Suppressor macrophage treated with lipopolysaccharide for 4 hours (primary cell): ENCODE measurements around the gene F13B.
"Not testable (repeated sequence)": the region's sequence is repeated elsewhere in the genome, so short reads cannot be mapped to it uniquely, and the experiment has no call there.

Experiments used
- DNase-seq: peaks from one replicate; pipeline ENCODE4 v3.0.0-alpha.2; 2020

The F13B gene

GRCh38 chr1:197041486-197042353 lies 25.3 kb downstream of the F13B start:
- DNase-seq, result no peak

DNA sequence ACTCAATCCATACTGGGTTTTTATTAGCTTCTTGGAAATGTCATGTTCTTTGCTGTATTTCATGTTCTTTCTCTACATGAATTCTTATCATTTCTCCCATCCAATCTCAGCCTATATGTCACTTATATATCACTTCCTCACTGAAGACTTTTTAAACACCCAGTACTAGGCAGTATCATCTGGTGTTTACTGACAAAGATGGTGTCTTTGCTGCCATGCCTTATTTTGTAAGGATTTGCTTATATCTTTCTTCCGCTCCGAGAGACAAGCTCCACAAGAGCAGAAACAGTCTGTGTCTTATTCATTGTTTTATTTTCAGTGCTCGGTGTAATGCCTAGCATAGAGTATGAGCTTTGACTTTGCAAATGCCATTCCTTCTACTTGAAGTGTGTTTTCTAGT lies 30.2 kb downstream of the F13B start:
- DNase-seq, result no peak

DNA sequence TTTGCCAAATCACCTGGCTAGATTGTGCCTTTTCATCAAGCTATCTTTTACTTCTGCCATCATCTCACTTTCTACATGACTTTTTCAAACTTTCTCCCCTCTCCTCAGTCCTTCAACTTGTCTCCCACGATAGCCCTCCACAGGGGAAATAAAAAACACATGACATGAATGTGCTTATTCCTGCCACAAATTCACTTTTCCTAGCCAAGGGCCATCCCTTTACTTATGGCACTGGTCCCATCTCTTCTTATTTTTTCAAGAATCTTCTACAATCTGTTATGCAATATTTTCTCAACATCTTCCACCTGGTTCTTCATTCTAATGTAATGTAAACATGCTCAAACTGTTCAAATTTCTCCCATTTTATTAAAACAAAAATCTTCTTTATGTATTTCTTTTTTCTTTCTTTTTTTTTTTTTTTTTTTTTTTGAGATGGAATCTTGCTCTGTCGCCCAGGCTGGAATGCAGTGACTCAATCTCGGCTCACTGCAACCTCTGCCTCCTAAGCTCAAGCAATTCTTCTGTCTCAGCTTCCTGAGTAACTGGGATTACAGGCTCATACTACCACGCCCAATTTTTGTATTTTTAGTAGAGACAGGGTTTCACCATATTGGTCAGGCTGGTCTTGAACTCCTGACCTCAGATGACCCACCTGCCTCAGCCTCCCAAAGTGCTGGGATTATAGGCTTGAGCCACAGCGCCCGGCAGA lies 32.3 kb downstream of the F13B start:
- DNase-seq, result not testable (repeated sequence)

DNA sequence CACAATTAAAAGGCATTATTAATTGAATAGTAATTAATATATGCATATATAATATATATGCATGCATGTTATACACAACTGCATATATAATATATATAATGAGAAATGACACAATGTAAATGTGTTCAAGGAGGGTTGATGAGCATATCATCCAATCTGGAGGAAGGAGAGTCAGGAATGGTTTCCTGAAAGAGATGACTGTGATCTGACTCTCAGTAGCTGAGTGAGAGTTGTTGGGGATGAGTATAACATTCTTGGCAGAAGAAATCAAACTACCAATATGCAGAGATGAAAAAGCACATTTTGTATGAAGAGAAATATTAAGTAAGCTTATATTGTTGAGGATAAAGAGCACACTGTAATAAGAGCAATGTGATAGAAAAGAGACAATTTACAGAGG lies 37.3 kb downstream of the F13B start:
- no peak for DNase-seq

GRCh38 chr1:197027359-197027758 lies 39.7 kb downstream of the F13B start:
- no peak for DNase-seq

DNA sequence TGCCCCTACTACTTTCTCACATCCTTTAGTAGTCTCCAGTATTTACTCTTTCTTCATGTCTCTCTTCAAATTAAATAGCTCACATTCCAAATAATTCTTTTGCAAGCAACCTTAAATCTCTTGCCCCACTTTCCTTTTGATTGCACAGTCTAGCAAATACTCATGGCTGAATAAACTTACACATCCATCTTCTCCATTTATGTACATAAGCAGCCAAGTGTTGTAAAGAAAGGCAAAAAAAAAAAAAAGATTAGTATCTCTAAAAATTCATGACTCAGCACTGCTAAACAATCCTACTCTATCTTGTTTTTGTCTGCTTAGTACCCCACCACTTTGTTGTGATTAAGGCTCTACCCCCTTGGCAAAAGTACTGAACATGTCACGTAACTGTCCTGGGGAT lies 42.6 kb downstream of the F13B start:
- no peak for DNase-seq

DNA sequence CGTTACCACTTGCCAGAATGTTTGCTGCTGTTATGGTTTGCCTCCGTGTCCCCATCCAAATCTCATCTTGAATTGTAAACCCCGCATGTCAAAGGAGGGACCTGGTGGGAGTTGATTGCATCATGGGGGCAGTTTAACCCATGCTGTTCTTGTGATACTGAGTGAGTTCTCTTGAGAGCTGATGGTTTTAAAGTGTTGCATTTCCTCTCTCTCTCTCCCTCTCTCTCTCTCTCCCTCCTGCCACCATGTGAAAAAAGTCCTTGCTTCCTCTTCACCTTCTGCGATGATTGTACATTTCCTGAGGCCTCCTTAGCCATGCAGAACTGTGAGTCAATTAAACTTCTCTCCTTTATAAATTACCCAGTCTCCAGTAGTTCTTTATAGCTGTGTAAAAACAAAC lies 45.3 kb downstream of the F13B start:
- DNase-seq, result no peak

DNA sequence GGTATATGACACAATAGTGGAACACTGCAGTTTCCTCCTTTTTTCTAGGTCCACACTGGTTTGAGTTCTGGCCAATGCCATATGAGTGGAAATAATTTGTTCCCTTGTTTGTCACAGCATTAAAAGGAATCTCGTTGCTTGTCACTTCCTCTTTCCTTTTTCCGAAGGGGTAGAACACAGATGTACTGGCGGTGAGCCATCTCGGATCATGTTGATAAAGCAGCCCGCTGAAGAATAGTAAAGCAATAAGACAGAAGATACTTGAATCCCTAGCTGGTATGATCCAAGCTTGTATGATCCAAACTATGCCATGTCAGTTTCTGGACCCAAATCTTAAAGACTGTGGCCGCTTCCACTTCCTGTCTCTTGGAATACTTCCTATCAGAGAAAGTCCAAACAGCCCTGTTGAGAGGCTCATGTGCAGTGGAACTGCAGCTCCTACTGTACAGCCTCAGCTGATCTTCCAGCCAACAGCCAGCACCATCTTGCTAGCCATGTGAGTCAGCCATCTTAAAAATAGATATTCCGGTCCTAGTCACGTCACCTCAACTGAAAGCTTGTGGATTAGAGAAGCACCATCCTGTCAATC lies 49.4 kb downstream of the F13B start:
- DNase-seq, result no peak

DNA sequence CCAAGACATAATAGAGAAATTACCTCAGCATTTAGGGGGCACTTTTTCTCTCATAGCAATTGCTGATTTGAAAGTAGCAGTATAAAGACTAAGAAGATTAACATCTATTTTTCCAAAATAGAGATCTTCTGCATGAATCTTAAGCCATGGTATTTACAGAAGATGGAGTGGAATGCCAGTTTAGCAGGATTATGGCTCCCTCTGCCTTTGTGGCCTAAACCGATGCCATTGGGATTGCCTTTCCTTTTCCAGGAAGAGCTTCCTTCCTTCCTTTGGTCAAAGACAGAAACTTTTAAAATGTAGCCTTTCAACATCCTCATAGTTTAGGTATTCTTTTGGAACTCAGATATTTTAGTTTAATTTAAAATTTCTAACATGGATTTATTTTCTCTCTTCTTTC lies 50.3 kb downstream of the F13B start:
- DNase-seq, result no peak

GRCh38 chr1:197013234-197013633 lies 53.8 kb downstream of the F13B start:
- no peak for DNase-seq

DNA sequence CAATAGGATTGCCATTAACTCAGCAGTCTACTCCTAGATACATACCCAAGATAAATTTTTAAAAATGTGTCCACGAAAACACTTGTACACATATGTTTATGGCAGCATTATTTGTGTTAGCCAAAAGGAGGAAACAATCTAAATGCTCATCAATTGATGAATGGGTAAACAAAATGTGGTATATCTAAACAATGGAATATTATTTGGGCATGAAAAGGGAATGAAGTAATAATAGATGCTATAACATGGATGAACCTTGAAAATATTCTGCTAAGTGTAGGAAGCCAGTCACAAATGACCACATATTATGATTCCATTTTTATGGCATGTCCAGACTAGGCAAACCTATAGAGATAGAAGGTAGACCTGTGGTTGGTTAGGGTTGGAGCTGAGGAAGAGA lies 55.4 kb downstream of the F13B start:
- DNase-seq, result no peak

DNA sequence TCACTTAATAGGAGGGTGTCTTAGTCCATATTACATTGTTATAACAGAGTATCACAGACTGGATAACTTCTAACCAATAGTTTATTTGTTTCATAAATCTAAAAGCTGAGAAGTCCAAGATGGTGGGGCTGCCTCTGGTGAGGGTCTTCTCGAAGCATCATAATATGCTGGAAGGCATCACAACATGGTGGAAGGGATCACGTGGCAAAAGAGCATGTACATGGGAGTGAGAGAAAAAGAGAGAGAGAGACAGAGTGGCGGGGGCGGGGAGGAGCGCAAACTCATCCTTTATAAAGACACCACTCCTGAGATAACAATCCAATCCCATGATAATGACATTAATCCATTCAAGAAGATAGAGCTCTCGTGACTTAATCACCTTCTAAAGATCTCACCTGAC lies 58.2 kb downstream of the F13B start:
- no peak for DNase-seq

- DNase-seq, result no peak
These were observed 63.9 kb downstream of the F13B start for GRCh38 chr1:197003132-197003531.

GRCh38 chr1:197001828-197002227 lies 65.2 kb downstream of the F13B start:
- no peak for DNase-seq

DNA sequence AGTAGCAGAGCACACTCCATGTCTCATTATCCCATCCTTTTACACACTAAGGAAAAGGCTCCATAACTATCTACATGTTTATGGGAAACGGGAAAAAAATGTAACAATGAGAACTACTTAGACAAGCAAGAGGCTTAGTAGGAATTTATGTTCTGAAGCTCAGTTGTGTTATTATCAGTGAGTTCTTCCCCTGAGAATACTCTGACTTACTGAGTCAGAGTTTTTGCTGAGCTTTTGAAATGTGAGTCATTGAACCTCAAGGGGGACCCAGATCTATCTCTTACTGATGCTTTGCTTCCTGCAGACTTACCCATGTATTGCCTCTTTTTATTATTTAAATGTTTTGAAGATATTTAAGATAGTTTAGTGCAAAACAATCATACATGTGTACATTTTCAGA lies 69.6 kb downstream of the F13B start:
- DNase-seq, result no peak

GRCh38 chr1:196993916-196994315 lies 73.1 kb downstream of the F13B start:
- no peak for DNase-seq

- DNase-seq, result not testable (repeated sequence)
These were observed 75.0 kb downstream of the F13B start for GRCh38 chr1:196991919-196992651.
